Smooth muscle cell (in vitro differentiated cells): ENCODE data around the gene PTPRN2. TPM values are rescaled to one million over a fixed set of nuclear protein-coding genes. Genes with fewer than 3 reads are reported as not detected.

Experiments used
- DNase-seq: peaks from one replicate; lab custom pipeline; 2025; ENCODE audit not compliant: unreplicated experiment; lab: John Stamatoyannopoulos, UW
- H2AFZ ChIP-seq: fragments of 200-600 bp; sonication (generic); 2 replicates; pipeline ENCODE4 v1.6.0; 2016; ENCODE audit warnings: antibody characterized with exemption, low read depth, mild to moderate bottlenecking
- H3F3A ChIP-seq: fragments of 200-600 bp; sonication (generic); 2 replicates; pipeline ENCODE4 v1.6.0; 2017; ENCODE audit warnings: antibody characterized with exemption, low read depth
- H3K27ac ChIP-seq: fragments of 200-600 bp; sonication (generic); 2 replicates; pipeline ENCODE4 v1.5.1; 2016; ENCODE audit warnings: low read depth, mild to moderate bottlenecking
- H3K27me3 ChIP-seq: fragments of 200-600 bp; sonication (generic); 2 replicates; pipeline ENCODE4 v1.6.1; 2016; ENCODE audit warnings: low read depth, mild to moderate bottlenecking
- H3K36me3 ChIP-seq: fragments of 200-600 bp; sonication (generic); 2 replicates; pipeline ENCODE4 v1.5.1; 2016; ENCODE audit warnings: low read depth
- H3K4me1 ChIP-seq: fragments of 200-600 bp; sonication (generic); 2 replicates; pipeline ENCODE4 v1.5.1; 2016; ENCODE audit warnings: low read depth
- H3K4me2 ChIP-seq: fragments of 200-600 bp; sonication (generic); 2 replicates; pipeline ENCODE4 v1.6.0; 2016; ENCODE audit warnings: mild to moderate bottlenecking
- H3K4me3 ChIP-seq: fragments of 200-600 bp; sonication (generic); 2 replicates; pipeline ENCODE4 v1.5.1; 2016; ENCODE audit warnings: mild to moderate bottlenecking
- H3K79me2 ChIP-seq: fragments of 200-600 bp; sonication (generic); 2 replicates; pipeline ENCODE4 v1.6.0; 2016; ENCODE audit warnings: low read depth, mild to moderate bottlenecking
- H3K9ac ChIP-seq: fragments of 200-600 bp; sonication (generic); 2 replicates; pipeline ENCODE4 v1.6.0; 2016; ENCODE audit warnings: low read depth
- H3K9me3 ChIP-seq: fragments of 200-600 bp; sonication (generic); replicated peaks from 2 replicates; pipeline ENCODE4 v1.5.1; 2016; ENCODE audit warnings: low read depth
- H4K20me1 ChIP-seq: fragments of 200-600 bp; sonication (generic); 2 replicates; pipeline ENCODE4 v1.6.0; 2016; ENCODE audit warnings: low read depth
- WGBS: methylation state at CpG from one replicate; pipeline ENCODE4 v1.1.7; 2016; ENCODE audit warnings: low lambda C conversion rate; 5-methylcytosine and 5-hydroxymethylcytosine counted together
- polyA plus RNA-seq: library from polyadenylated mRNA; unstranded; fragments of >200 nt; fragmentation: Nextera tagmentation; extraction: Ambion mirVana; gene quantifications from 2 replicates; pipeline ENCODE4 v1.2.1, GENCODE V29; 2016
- total RNA-seq: library from RNA; depleted of rRNA; stranded (reverse); fragments of >200 nt; gene quantifications from 2 replicates; pipeline ENCODE4 v1.2.3, GENCODE V29; 2014
- TF ChIP-seq, protein P1 (sequence below): fragments of 200-600 bp; sonication (generic); IDR thresholded peaks from 2 replicates; pipeline ENCODE4 v1.5.1; 2017; ENCODE audit warnings: borderline replicate concordance, mild to moderate bottlenecking, antibody characterized with exemption; ENCODE audit not compliant: insufficient read depth, poor library complexity, severe bottlenecking

PTPRN2 gene
- total and polyA plus RNA-seq, 2 experiments from 2014 or later, result 0.09 to 0.87 TPM

DNA sequence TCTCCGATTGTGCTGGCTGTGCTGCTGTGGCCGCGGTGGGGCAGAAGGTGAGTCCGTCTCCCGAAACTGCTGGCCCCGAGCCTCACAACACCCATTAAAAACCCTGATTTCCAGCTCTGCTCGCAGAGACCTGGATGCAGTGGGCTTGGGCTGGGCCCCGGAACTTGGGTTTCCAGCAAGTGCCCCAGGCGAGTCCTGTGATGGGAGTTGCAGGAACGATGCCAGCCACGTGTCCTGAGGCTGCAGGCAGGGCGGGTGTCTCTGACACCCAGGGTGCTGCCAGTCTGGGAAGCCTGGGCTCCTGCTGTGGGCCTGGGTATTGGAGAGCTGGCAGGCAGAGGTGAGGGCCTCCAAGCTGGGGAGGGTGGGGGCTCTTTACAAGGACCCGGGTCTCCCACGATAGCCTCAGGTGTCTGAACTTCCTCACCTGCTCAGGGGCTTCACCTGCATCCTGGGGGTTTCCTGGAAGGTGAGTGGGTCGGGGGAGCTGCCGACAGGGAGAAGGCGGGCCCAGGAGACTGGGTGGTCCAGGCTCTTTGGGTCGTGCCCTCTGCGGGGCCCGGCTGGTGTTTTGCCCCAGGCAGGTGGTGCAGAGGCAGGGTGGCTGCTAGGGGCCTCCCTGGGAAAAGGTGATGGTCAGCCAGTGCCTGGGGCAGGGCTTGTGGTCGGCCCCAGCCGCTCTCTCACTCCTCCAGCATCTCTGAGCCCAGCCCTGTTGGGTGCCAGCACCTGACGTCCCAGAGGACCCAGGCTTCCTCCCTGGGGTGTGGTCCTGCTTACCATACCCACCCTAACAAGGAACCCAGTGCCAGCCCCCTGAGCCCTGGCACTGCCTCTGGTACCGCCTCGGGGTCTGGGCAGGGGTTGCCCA lies 1070.5 kb downstream of the PTPRN2 start:
- no peak overlapping the region for H3K4me3 ChIP-seq
- H3F3A ChIP-seq, result no peaks in the 10 kb centered on the region
- no peaks in the 10 kb centered on the region for H3K79me2 ChIP-seq
- H3K36me3 ChIP-seq, result no peaks in the 10 kb centered on the region
- H3K9me3 ChIP-seq, result no peaks in the 10 kb centered on the region
- TF ChIP-seq, protein P1, sequence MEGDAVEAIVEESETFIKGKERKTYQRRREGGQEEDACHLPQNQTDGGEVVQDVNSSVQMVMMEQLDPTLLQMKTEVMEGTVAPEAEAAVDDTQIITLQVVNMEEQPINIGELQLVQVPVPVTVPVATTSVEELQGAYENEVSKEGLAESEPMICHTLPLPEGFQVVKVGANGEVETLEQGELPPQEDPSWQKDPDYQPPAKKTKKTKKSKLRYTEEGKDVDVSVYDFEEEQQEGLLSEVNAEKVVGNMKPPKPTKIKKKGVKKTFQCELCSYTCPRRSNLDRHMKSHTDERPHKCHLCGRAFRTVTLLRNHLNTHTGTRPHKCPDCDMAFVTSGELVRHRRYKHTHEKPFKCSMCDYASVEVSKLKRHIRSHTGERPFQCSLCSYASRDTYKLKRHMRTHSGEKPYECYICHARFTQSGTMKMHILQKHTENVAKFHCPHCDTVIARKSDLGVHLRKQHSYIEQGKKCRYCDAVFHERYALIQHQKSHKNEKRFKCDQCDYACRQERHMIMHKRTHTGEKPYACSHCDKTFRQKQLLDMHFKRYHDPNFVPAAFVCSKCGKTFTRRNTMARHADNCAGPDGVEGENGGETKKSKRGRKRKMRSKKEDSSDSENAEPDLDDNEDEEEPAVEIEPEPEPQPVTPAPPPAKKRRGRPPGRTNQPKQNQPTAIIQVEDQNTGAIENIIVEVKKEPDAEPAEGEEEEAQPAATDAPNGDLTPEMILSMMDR, result no peak
- H3K9ac ChIP-seq, result no peak overlapping the region
- WGBS, result 93% methylated on average over 25 of the region's 25 CpGs
- H3K27me3 ChIP-seq, result no peaks in the 10 kb centered on the region
- H3K4me1 ChIP-seq, result no peaks in the 10 kb centered on the region
- H3K4me2 ChIP-seq, result no peak overlapping the region
- H2AFZ ChIP-seq, result no peak overlapping the region
- DNase-seq, result no peak
- H3K27ac ChIP-seq, result no peak overlapping the region
- no peaks in the 10 kb centered on the region for H4K20me1 ChIP-seq

DNA sequence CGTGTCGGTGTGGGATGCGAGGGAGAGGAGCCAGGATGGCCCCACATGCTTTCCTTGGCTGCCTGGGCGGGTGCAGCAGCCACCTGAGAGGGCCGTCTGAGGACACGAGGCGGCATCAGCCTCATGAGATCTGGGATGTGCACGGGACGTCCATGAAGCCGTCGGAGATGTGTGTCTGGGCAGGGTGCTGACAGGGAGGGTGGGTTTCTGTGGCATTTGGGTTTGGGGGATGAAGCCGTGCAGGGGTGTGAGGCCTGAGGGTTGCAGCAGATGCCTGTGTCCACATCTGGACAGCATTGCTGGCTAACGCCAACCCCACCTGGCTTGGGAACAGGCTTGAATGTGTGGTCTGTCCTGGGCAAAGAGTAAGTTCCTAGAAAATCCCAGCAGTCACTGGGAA lies 1071.3 kb downstream of the PTPRN2 start:
- no peak overlapping the region for H3K4me3 ChIP-seq
- H3K79me2 ChIP-seq, result no peaks in the 10 kb centered on the region
- H2AFZ ChIP-seq, result no peak overlapping the region
- no peaks in the 10 kb centered on the region for H3K27me3 ChIP-seq
- H3F3A ChIP-seq, result no peaks in the 10 kb centered on the region
- no peaks in the 10 kb centered on the region for H4K20me1 ChIP-seq
- H3K9ac ChIP-seq, result no peak overlapping the region
- H3K4me1 ChIP-seq, result no peaks in the 10 kb centered on the region
- WGBS, result 85% methylated on average over 13 of the region's 13 CpGs
- no peaks in the 10 kb centered on the region for H3K36me3 ChIP-seq
- no peak for DNase-seq
- H3K4me2 ChIP-seq, result no peak overlapping the region
- H3K27ac ChIP-seq, result no peak overlapping the region
- TF ChIP-seq, protein P1, result no peak
- no peaks in the 10 kb centered on the region for H3K9me3 ChIP-seq

DNA sequence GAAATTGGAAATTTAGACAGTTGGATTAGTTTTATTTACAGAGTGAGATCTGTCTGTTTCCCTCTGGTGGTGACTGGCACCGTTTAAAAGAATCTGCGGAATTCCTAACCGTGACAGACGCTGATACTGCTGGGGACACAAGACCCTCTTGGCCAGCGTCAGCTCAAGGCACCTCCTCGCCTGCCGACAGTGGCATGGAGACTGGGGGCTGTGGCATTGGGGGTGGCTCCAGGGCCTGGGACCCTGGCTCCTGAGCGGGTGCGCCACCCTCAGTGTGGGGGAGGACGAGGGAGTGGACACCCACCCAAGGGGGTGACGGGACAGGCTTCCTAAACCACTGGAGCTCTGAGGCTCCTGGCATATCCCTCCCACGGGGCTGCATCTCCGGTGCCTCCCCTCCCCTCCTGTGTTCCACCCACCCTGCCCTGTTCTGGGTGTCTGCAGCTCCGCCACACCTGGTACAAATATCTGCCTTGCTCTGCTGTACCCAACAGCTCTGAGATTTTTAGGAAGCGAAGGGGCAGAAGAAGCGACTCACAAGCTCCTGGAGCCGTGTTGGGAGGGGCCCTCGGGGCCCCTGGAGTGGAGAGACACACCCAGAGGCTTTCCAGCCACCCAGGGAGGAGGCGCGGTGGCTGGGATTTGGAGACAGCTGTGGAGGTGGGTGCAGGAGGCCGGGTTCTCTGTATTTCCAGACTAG lies 1072.1 kb downstream of the PTPRN2 start:
- Histone ChIP-seq H3K4me1 (no peaks in the 10 kb centered on the region), H3K27ac (no peak overlapping the region), H2AFZ (no peak overlapping the region), H3K27me3 (no peaks in the 10 kb centered on the region), H3K4me3 (no peak overlapping the region), H3K79me2 (no peaks in the 10 kb centered on the region), H3K9me3 (no peaks in the 10 kb centered on the region), H3K36me3 (no peaks in the 10 kb centered on the region), H3K9ac (no peak overlapping the region), H4K20me1 (no peaks in the 10 kb centered on the region), H3K4me2 (no peak overlapping the region), H3F3A (no peaks in the 10 kb centered on the region)
- DNase-seq, result no peak
- TF ChIP-seq, protein P1, result no peak
- WGBS, result 66% methylated on average over 21 of the region's 21 CpGs
